ENCODE results near the gene RALGAPB.
A peak's percentile ranks its signal among the peaks of the same experiment; 100 is the strongest.
"Not testable (repeated sequence)": the region's sequence is repeated elsewhere in the genome, so short reads cannot be mapped to it uniquely, and the experiment has no call there.

Gene RALGAPB

GRCh38 chr20:38497246-38497935 lies 24.7 kb downstream of the RALGAPB start:
- DNase-seq (ENCODE audit: low read depth): no peak

GRCh38 chr20:38498909-38499308 lies 26.3 kb downstream of the RALGAPB start:
- no peak for DNase-seq (ENCODE audit: low read depth)

- no peak for DNase-seq (ENCODE audit: low read depth)
Observed at GRCh38 chr20:38499366-38499765, 26.7 kb downstream of the RALGAPB start.

- no peak for DNase-seq (ENCODE audit: low read depth)
Observed at GRCh38 chr20:38501858-38502436, 29.3 kb downstream of the RALGAPB start.

- DNase-seq (ENCODE audit: low read depth): no peak
Observed at GRCh38 chr20:38504368-38505090, 31.9 kb downstream of the RALGAPB start.

- no peak for DNase-seq (ENCODE audit: low read depth)
Observed at GRCh38 chr20:38505091-38505455, 32.4 kb downstream of the RALGAPB start.

- not testable (repeated sequence) for DNase-seq (ENCODE audit: low read depth)
Observed at GRCh38 chr20:38511726-38512125, 39.1 kb downstream of the RALGAPB start.

GRCh38 chr20:38514185-38514584 lies 41.5 kb downstream of the RALGAPB start:
- DNase-seq (ENCODE audit: low read depth): no peak

GRCh38 chr20:38514947-38515346 lies 42.3 kb downstream of the RALGAPB start:
- no peak for DNase-seq (ENCODE audit: low read depth)

- DNase-seq (ENCODE audit: low read depth): no peak
Observed at GRCh38 chr20:38515631-38516030, 43.0 kb downstream of the RALGAPB start.

GRCh38 chr20:38519426-38519825 lies 46.8 kb downstream of the RALGAPB start:
- no peak for DNase-seq (ENCODE audit: low read depth)

GRCh38 chr20:38520261-38520660 lies 47.6 kb downstream of the RALGAPB start:
- DNase-seq (ENCODE audit: low read depth): no peak

GRCh38 chr20:38523697-38524096 lies 51.1 kb downstream of the RALGAPB start:
- peak; percentile 40 for DNase-seq (ENCODE audit: low read depth)

- no peak for DNase-seq (ENCODE audit: low read depth)
Observed at GRCh38 chr20:38528167-38528566, 55.5 kb downstream of the RALGAPB start.

GRCh38 chr20:38531021-38531420 lies 58.4 kb downstream of the RALGAPB start:
- no peak for DNase-seq (ENCODE audit: low read depth)

- DNase-seq (ENCODE audit: low read depth): no peak
Observed at GRCh38 chr20:38534756-38535155, 62.1 kb downstream of the RALGAPB start.

- peak; percentile 17 for DNase-seq (ENCODE audit: low read depth)
Observed at GRCh38 chr20:38536310-38536709, 63.7 kb downstream of the RALGAPB start.

GRCh38 chr20:38537176-38537575 lies 64.5 kb downstream of the RALGAPB start:
- no peak for DNase-seq (ENCODE audit: low read depth)

- DNase-seq (ENCODE audit: low read depth): no peak
Observed at GRCh38 chr20:38538789-38539188, 66.1 kb downstream of the RALGAPB start.

- no peak for DNase-seq (ENCODE audit: low read depth)
Observed at GRCh38 chr20:38543014-38543906, 70.6 kb downstream of the RALGAPB start.

- DNase-seq (ENCODE audit: low read depth): no peak
Observed at GRCh38 chr20:38545771-38546170, 73.1 kb downstream of the RALGAPB start.
